HepG2 (cell line): ENCODE results near the gene TENM3. TPM values are rescaled to one million over a fixed set of nuclear protein-coding genes. Genes with fewer than 3 reads are reported as not detected.

ENCODE experiments used
- ATAC-seq: fragments of 200-7000 bp; cut with Tn5 transposase; 3 replicates; pipeline ENCODE4 v1.9.1; 2020; ENCODE audit warnings: mild to moderate bottlenecking, moderate library complexity
- BruUV-seq: library from RNA; stranded (reverse); fragments of 400-500 nt; replicated peaks from 2 replicates; lab custom pipeline; 2021; lab: Mats Ljungman, UMichigan
- CTCF ChIA-PET: fragments of 300-600 bp; formaldehyde crosslinking; extraction: SDS; loops from one replicate; lab custom pipeline; 2021; ENCODE audit warnings: low total read pairs, inconsistent platforms, low intra/inter-chr PET ratio; lab: Yijun Ruan, JAX
- POLR2A ChIA-PET: fragments of 350-600 bp; sonication (Branson Sonifier 250); formaldehyde crosslinking; loops from one replicate; lab custom pipeline; 2020; ENCODE audit warnings: antibody characterized with exemption, inconsistent platforms; lab: Yijun Ruan, JAX
- DNase-seq: peaks from one replicate; pipeline ENCODE4 v3.0.0-alpha.2; 2015; ENCODE audit warnings: low spot score
- FAIRE-seq: peaks from 3 replicates; lab custom pipeline; 2011; peaks lifted over from hg19 to GRCh38; lab: Jason Lieb, UNC
- H2AFZ ChIP-seq: one replicate; pipeline ENCODE4 v1.6.1; 2011; ENCODE audit warnings: low read length, inconsistent platforms
- H3K27ac ChIP-seq: fragments of 300-600 bp; 3 replicates; pipeline ENCODE4 v1.8.0; 2011; ENCODE audit warnings: mixed run types, mild to moderate bottlenecking, mixed read lengths, low read length, inconsistent platforms; ENCODE audit not compliant: insufficient read depth; ENCODE audit errors: extremely low read length
- H3K27me3 ChIP-seq, 2 experiments: fragments of 200-600 bp in 1 of 2; 2 replicates in 1 of 2; 3 replicates in 1 of 2; pipeline versions ENCODE4 v1.6.0 to v1.8.0; 2011; ENCODE audit warnings: low read length in 2 of 2, mild to moderate bottlenecking in 2 of 2, moderate library complexity in 2 of 2, inconsistent platforms in 1 of 2; ENCODE audit not compliant: insufficient read depth in 2 of 2, control insufficient read depth in 1 of 2
- H3K36me3 ChIP-seq, 2 experiments: fragments of 200-600 bp in 1 of 2; replicated peaks in 1 of 2; 2 replicates in 1 of 2; 3 replicates in 1 of 2; pipeline versions ENCODE4 v1.5.1 to v1.8.0; 2011; ENCODE audit warnings: low read length in 2 of 2, inconsistent platforms in 1 of 2; ENCODE audit not compliant: insufficient read depth in 2 of 2, control insufficient read depth in 1 of 2
- H3K4me1 ChIP-seq: 2 replicates; pipeline ENCODE4 v1.5.1; 2012; ENCODE audit warnings: low read length, inconsistent platforms; ENCODE audit not compliant: insufficient read depth
- H3K4me2 ChIP-seq: 2 replicates; pipeline ENCODE4 v1.6.0; 2011; ENCODE audit warnings: low read depth, low read length, inconsistent platforms
- H3K4me3 ChIP-seq, 3 experiments: fragments of 200-600 bp in 1 of 3; sonication (generic), shearing (Covaris generic) in 1 of 3; replicated peaks in 1 of 3; 2 replicates each; pipeline ENCODE4 v1.5.1; 2011 to 2016; ENCODE audit warnings: low read length in 3 of 3, inconsistent platforms in 2 of 3, low read depth in 2 of 3, mild to moderate bottlenecking in 2 of 3, control low read depth in 1 of 3, mixed read lengths in 1 of 3; ENCODE audit not compliant: insufficient read depth in 1 of 3
- H3K79me2 ChIP-seq: one replicate; pipeline ENCODE4 v1.6.1; 2011; ENCODE audit warnings: low read length, inconsistent platforms; ENCODE audit not compliant: insufficient read depth
- H3K9ac ChIP-seq: 2 replicates; pipeline ENCODE4 v1.6.0; 2011; ENCODE audit warnings: mild to moderate bottlenecking, low read depth, low read length, inconsistent platforms; ENCODE audit not compliant: insufficient read depth
- H3K9me3 ChIP-seq: 2 replicates; pipeline ENCODE4 v1.5.1; 2012; ENCODE audit warnings: mild to moderate bottlenecking, low read length
- H4K20me1 ChIP-seq: 2 replicates; pipeline ENCODE4 v1.6.0; 2011; ENCODE audit warnings: inconsistent platforms, mild to moderate bottlenecking, low read length, moderate library complexity; ENCODE audit not compliant: insufficient read depth
- CREB3 ChIP-seq: sonication (generic); formaldehyde crosslinking; IDR thresholded peaks from 2 replicates; pipeline ENCODE4 v1.5.0; 2020; ENCODE audit warnings: missing genetic modification reagents
- DR1 ChIP-seq: sonication (generic); formaldehyde crosslinking; IDR thresholded peaks from 2 replicates; pipeline ENCODE4 v1.8.0; 2021; ENCODE audit warnings: mild to moderate bottlenecking, missing genetic modification reagents, inconsistent platforms
- KDM1A ChIP-seq: IDR thresholded peaks from 2 replicates; pipeline ENCODE4 v1.6.1; 2016; ENCODE audit warnings: missing compliant biosample characterization
- MATR3 ChIP-seq: sonication (generic); formaldehyde crosslinking; IDR thresholded peaks from 2 replicates; pipeline ENCODE4 v1.4.0; 2020; ENCODE audit warnings: missing genetic modification reagents
- MLLT10 ChIP-seq: sonication (generic); formaldehyde crosslinking; IDR thresholded peaks from 2 replicates; pipeline ENCODE4 v1.4.0; 2020; ENCODE audit warnings: missing genetic modification reagents
- MLXIP ChIP-seq: sonication (generic); formaldehyde crosslinking; IDR thresholded peaks from 2 replicates; pipeline ENCODE4 v1.9.0; 2021; ENCODE audit warnings: missing genetic modification reagents, borderline replicate concordance
- NBN ChIP-seq: fragments of 450-650 bp; conservative IDR thresholded peaks from 2 replicates; pipeline ENCODE4 v1.6.1; 2017
- ONECUT2 ChIP-seq: sonication (generic); formaldehyde crosslinking; IDR thresholded peaks from 2 replicates; pipeline ENCODE4 v1.4.0; 2020; ENCODE audit warnings: missing genetic modification reagents
- ZNF207 ChIP-seq: fragments of 450-650 bp; IDR thresholded peaks from 2 replicates; pipeline ENCODE4 v1.6.1; 2016; ENCODE audit warnings: antibody characterized with exemption, borderline replicate concordance
- ZNF224 ChIP-seq: sonication (generic); formaldehyde crosslinking; IDR thresholded peaks from 2 replicates; pipeline ENCODE4 v1.5.0; 2020; ENCODE audit warnings: mild to moderate bottlenecking, missing genetic modification reagents
- ZNF33B ChIP-seq: sonication (generic); formaldehyde crosslinking; IDR thresholded peaks from 2 replicates; pipeline ENCODE4 v1.5.1; 2020; ENCODE audit warnings: mild to moderate bottlenecking, missing genetic modification reagents
- ZNF362 ChIP-seq: sonication (generic); formaldehyde crosslinking; IDR thresholded peaks from 2 replicates; pipeline ENCODE4 v1.4.0; 2020; ENCODE audit warnings: missing genetic modification reagents, mild to moderate bottlenecking, borderline replicate concordance
- ZNF441 ChIP-seq: sonication (generic); formaldehyde crosslinking; IDR thresholded peaks from 2 replicates; pipeline ENCODE4 v1.7.0; 2021; ENCODE audit warnings: missing genetic modification reagents, borderline replicate concordance
- ZNF747 ChIP-seq: sonication (generic); formaldehyde crosslinking; IDR thresholded peaks from 2 replicates; pipeline ENCODE4 v1.8.1; 2023; ENCODE audit warnings: missing genetic modification reagents, mild to moderate bottlenecking, borderline replicate concordance
- WGBS: methylation state at CpG from one replicate; pipeline ENCODE4 v1.1.6; 2017; ENCODE audit warnings: low lambda C conversion rate; 5-methylcytosine and 5-hydroxymethylcytosine counted together
- in situ Hi-C: cut with HindIII; loops from 2 replicates; pipeline ENCODE4 v1.10.0; 2017; ENCODE audit warnings: low pct_unique_long_range_greater_than_20kb; ENCODE audit not compliant: extremely low pct_ligation_motif_present
- intact Hi-C: fragments of 100-400 bp; cut with micrococcal nuclease; formaldehyde crosslinking; loops from one replicate; pipeline ENCODE4 v1.10.0; 2022; ENCODE audit not compliant: unreplicated experiment
- polyA plus RNA-seq, 8 experiments: library from polyadenylated mRNA; depleted of rRNA in 3 of 8; stranded (reverse) in 7 of 8; unstranded in 1 of 8; fragments of >200 nt; fragmentation: Illumina TruSeq in 4 of 8; extraction: Trizol in 4 of 8; gene quantifications; 2 replicates each; pipeline versions ENCODE4 v1.2.1 to v1.2.3, GENCODE V29; 2011 to 2016; ENCODE audit warnings: low read depth in 4 of 8, missing spikeins in 1 of 8, mixed read lengths in 1 of 8; ENCODE audit not compliant: insufficient read depth in 1 of 8
- total RNA-seq, 5 experiments: library from RNA; depleted of rRNA; stranded (reverse); fragments of >200 nt; fragmentation: Illumina TruSeq; extraction: Trizol; gene quantifications; 2 replicates each; pipeline ENCODE4 v1.2.3, GENCODE V29; 2016; ENCODE audit warnings: low read depth in 1 of 5

The TENM3 gene
- total and polyA plus RNA-seq, 2 of the 13 experiments (the other 11 are each of a cell fraction or from before 2014, with no cell fraction given), result 0.04 TPM; not detected in 1

- no peak for DNase-seq
- ChIA-PET POLR2A (no interaction called here), CTCF (no interaction called here)
- Histone ChIP-seq H3K79me2 (no peaks in the 10 kb centered on the region), H3K27ac (no peak overlapping the region), H3K9ac (no peak overlapping the region), H3K4me2 (no peak overlapping the region), H3K4me3 (no peak overlapping the region), H3K27me3 (peaks cover 0 to 3% of the 10 kb centered on the region in 2 experiments; a peak in 3 of 5 replicates), H2AFZ (no peak overlapping the region), H3K9me3 (no peaks in the 10 kb centered on the region), H3K4me1 (no peaks in the 10 kb centered on the region), H4K20me1 (no peaks in the 10 kb centered on the region), H3K36me3 (no peaks in the 10 kb centered on the region)
- TF ChIP-seq ZNF224 (CRISPR knock-in tag) (no peak), KDM1A (CRISPR knock-in tag) (no peak), ZNF362 (CRISPR knock-in tag) (no peak), ZNF207 (no peak), NBN (no peak)
- no TSS peak for BruUV-seq
- in situ Hi-C loops, result no loop called here
- 62% methylated on average over 9 of the region's 12 CpGs for WGBS
- no peak for ATAC-seq
- intact Hi-C loops, result no loop called here
- no peak for FAIRE-seq
Measured at GRCh38 chr4:182825786-182826185, 582.6 kb downstream of the TENM3 start.

- Histone ChIP-seq H2AFZ (no peak overlapping the region), H3K27ac (no peak overlapping the region), H3K4me3 (no peak overlapping the region), H3K4me1 (no peaks in the 10 kb centered on the region), H4K20me1 (no peaks in the 10 kb centered on the region), H3K9ac (no peak overlapping the region), H3K36me3 (no peaks in the 10 kb centered on the region), H3K79me2 (no peaks in the 10 kb centered on the region), H3K27me3 (peaks cover 0 to 3% of the 10 kb centered on the region in 2 experiments; a peak in 3 of 5 replicates), H3K9me3 (no peaks in the 10 kb centered on the region), H3K4me2 (peak overlapping the region; percentile 11; the same call in 1 of the 2 replicates)
- DNase-seq (no peak), FAIRE-seq (no peak), ATAC-seq (no peak)
- in situ Hi-C loops, result no loop called here
- TF ChIP-seq DR1 (CRISPR knock-in tag), result no peak
- TF ChIP-seq ONECUT2, result no peak
- no peak for TF ChIP-seq MLLT10 (CRISPR knock-in tag)
- no peak for TF ChIP-seq ZNF441 (CRISPR knock-in tag)
- TF ChIP-seq MLXIP (CRISPR knock-in tag), result no peak
- no peak for TF ChIP-seq MATR3 (CRISPR knock-in tag)
- no peak for TF ChIP-seq ZNF33B (CRISPR knock-in tag)
- no peak for TF ChIP-seq ZNF747
- no peak for TF ChIP-seq CREB3 (CRISPR knock-in tag)
- BruUV-seq, result no TSS peak
- CTCF ChIA-PET, result no interaction called here
- WGBS, result 39% methylated on average over 13 of the region's 13 CpGs
- POLR2A ChIA-PET, result no interaction called here
- intact Hi-C loops, result no loop called here
Measured at GRCh38 chr4:182826391-182826790, 583.2 kb downstream of the TENM3 start.
